Tibial nerve (tissue), 4 donors: Measurements from ENCODE around the gene ELOA2. TPM values are rescaled to one million over a fixed set of nuclear protein-coding genes. Genes with fewer than 3 reads are reported as not detected.
"Not testable (repeated sequence)": the region's sequence is repeated elsewhere in the genome, so short reads cannot be mapped to it uniquely, and the experiment has no call there.

Source experiments
- DNase-seq, 2 donors: peaks; one replicate each; pipeline ENCODE4 v3.0.0-alpha.2; 2019; ENCODE audit warnings: low spot score in 2 of 2
- H3K27ac ChIP-seq, 4 donors: fragments of 200-600 bp; sonication (generic) in 3 of 4; one replicate each; pipeline ENCODE4 v1.5.1; 2017 to 2019; ENCODE audit warnings: mild to moderate bottlenecking in 1 of 4
- H3K27me3 ChIP-seq, 2 donors: fragments of 200-600 bp; sonication (generic) in 1 of 2; one replicate each; pipeline versions ENCODE4 v1.5.1 to v1.6.0; 2017 to 2019
- H3K36me3 ChIP-seq, 3 donors: fragments of 200-600 bp; sonication (generic); one replicate each; pipeline ENCODE4 v1.5.1; 2018 to 2019
- H3K4me1 ChIP-seq, 4 donors: fragments of 200-600 bp; sonication (generic) in 3 of 4; one replicate each; pipeline ENCODE4 v1.5.1; 2017 to 2019
- H3K4me3 ChIP-seq, 4 donors: fragments of 200-600 bp; sonication (generic) in 3 of 4; one replicate each; pipeline ENCODE4 v1.5.1; 2017 to 2019; ENCODE audit warnings: mild to moderate bottlenecking in 1 of 4, moderate library complexity in 1 of 4
- H3K9me3 ChIP-seq, 4 donors: fragments of 200-600 bp; sonication (generic) in 3 of 4; one replicate each; pipeline ENCODE4 v1.5.1; 2017 to 2019
- CTCF ChIP-seq, 5 experiments: fragments of 200-600 bp in 3 of 5; fragments of 450-650 bp in 2 of 5; sonication (generic) in 3 of 5; IDR thresholded peaks; one replicate each; pipeline ENCODE4 v1.5.1; 2016 to 2019; ENCODE audit warnings: antibody characterized with exemption in 5 of 5, mild to moderate bottlenecking in 3 of 5, moderate library complexity in 2 of 5
- EP300 ChIP-seq, 2 donors: sonication (generic); formaldehyde crosslinking; IDR thresholded peaks; one replicate each; pipeline ENCODE4 v1.6.1; 2017; ENCODE audit warnings: antibody characterized with exemption in 2 of 2, mild to moderate bottlenecking in 1 of 2
- POLR2A ChIP-seq, 2 donors: fragments of 450-650 bp; IDR thresholded peaks; one replicate each; pipeline ENCODE4 v1.6.1; 2017; ENCODE audit warnings: antibody characterized with exemption in 2 of 2, mild to moderate bottlenecking in 2 of 2, moderate library complexity in 2 of 2
- WGBS, 2 donors: methylation state at CpG; one replicate each; pipeline ENCODE4 v1.1.5; 2018; 5-methylcytosine and 5-hydroxymethylcytosine counted together
- total RNA-seq, 4 donors: library from RNA; depleted of rRNA; stranded (reverse); fragments of >200 nt; gene quantifications; one replicate each; pipeline ENCODE4 v1.1.0, GENCODE V29; 2016

The ELOA2 gene
- total RNA-seq, 4 donors from 2014 or later, result not detected

DNA sequence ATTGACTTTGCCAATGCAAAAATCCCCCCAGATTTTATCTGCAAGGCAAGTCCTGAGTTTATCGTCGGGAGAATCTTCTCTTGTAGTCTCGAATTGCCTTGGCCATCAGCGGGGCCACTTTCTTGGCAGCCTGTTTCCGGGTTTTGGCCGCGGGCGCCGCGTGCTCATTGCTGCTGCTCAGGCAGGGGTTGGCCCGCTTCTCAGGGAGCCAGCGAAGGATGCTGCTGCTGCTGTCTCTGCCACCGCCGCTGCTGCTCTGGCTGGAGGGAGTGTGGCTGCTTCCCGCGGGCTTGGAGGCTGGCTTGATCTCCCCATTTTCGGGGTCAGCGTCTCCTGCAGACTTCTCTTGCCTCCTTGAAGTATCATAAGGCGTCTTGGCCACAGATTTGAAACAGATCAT is 2.5 kb downstream of the ELOA2 start:
- H3K27ac ChIP-seq, result no peak overlapping the region
- no peak overlapping the region for H3K4me3 ChIP-seq
- no peak for DNase-seq
- H3K27me3 ChIP-seq, result no peaks in the 10 kb centered on the region
- no peaks in the 10 kb centered on the region for H3K36me3 ChIP-seq
- 91 to 92% methylated on average over 13 to 19 of the region's 19 CpGs for WGBS, 2 donors
- TF ChIP-seq POLR2A (IDR thresholded peaks at IDR 0.05) (no peak), EP300 (IDR thresholded peaks at IDR 0.05) (no peak), CTCF (IDR thresholded peaks at IDR 0.05) (no peak)
- H3K9me3 ChIP-seq, result peaks cover 0 to 25% (median 0%) of the 10 kb centered on the region in 4 donors
- H3K4me1 ChIP-seq, result no peaks in the 10 kb centered on the region

DNA sequence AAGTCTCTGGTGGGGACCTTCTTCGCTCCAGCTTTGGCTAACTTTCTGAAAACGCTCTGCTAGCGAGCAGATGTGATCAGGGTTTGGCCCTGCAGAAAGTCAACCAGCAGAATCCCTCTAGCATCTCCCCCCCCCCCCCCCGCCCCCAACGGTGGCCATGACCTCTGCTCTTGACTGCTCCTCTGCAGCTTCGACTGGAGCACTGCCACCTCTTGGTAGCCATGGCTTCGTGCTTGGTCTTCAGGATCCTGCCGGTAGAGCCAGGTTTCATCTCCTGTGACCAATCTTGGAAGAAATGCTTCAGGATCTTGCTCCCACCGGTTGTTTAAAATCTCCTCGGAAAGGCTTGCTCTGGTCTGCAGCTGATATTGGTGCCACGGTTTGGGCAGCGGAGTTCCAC is 4.5 kb downstream of the ELOA2 start:
- H3K36me3 ChIP-seq, H3K4me1 ChIP-seq, H3K27me3 ChIP-seq, H3K27ac ChIP-seq, DNase-seq, H3K4me3 ChIP-seq: not testable (repeated sequence)
- peaks cover 0 to 25% (median 0%) of the 10 kb centered on the region in 4 donors for H3K9me3 ChIP-seq
- WGBS, 2 donors, result 90 to 99% methylated on average over 4 of the region's 12 CpGs

DNA sequence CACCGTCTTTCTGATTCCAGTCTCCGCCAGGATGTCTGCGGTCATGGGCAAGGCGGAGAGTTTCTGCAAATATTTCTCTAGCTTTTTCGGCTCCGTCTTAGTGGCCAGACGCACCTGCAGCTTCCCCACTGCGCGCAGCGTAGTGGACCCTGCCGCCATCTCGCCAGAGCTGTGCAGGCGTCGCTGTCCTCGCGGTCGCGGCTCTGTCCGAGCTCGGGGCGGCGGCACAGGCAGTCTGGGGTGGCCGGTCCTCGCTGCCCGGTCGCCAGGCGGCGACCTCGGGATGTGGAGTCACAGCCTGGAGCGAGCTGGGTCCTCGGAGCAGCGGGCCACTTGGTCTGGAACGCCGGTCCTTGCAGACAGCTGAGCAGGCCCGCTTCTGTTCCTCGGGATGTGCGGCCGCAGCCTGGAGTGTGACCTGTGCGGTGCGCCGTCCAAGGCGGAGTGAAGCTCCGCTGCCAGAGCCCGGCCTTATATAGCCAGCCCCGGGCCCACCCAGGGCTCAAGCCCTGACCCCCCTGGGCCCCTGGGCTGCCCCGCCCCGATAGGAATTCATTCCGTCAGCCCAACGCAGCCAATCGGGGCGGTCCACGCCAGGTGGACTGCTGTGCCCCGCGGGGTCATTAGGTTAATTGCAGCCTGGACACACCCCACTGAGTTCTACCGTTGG is 5.6 kb downstream of the ELOA2 start:
- H3K9me3 ChIP-seq, result peaks cover 0 to 28% (median 0%) of the 10 kb centered on the region in 4 donors
- H3K4me1 ChIP-seq, H3K4me3 ChIP-seq, H3K27ac ChIP-seq, DNase-seq, H3K27me3 ChIP-seq, H3K36me3 ChIP-seq: not testable (repeated sequence)
- no CpG with 5 or more reads among the region's 55 CpGs for WGBS, 2 donors

DNA sequence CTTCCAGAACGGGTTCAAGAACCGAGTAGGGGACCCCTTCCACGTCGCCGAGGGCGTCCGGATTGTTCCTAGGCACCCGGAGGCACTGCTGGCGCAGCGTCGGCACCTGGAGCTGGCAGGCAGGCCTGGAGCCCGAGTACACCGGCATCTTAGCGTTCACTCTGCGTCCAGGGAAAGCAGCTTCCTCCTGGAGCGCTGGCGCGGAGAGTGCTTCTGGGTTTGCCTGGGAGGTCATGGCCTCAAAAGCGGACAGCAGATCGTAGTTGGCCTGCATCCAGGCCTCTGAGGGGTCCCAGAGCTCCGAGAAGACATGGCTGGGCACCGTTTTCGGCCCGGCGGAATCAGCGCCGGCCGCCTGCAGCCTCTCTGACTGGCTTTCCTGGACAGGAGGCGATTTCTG is 6.7 kb downstream of the ELOA2 start:
- peaks cover 0 to 18% (median 0%) of the 10 kb centered on the region in 4 donors for H3K9me3 ChIP-seq
- H3K27me3 ChIP-seq, DNase-seq, H3K36me3 ChIP-seq, H3K4me1 ChIP-seq, H3K27ac ChIP-seq, H3K4me3 ChIP-seq: not testable (repeated sequence)
- no CpG with 5 or more reads among the region's 29 CpGs for WGBS, 2 donors

- DNase-seq, H3K4me1 ChIP-seq, H3K27me3 ChIP-seq, H3K4me3 ChIP-seq, H3K27ac ChIP-seq, H3K36me3 ChIP-seq, H3K9me3 ChIP-seq: not testable (repeated sequence)
- 80 to 82% methylated on average over 11 of the region's 17 CpGs for WGBS, 2 donors
These were observed 9.8 kb downstream of the ELOA2 start for GRCh38 chr18:47025557-47026174.

- no CpG with 5 or more reads among the region's 55 CpGs for WGBS, 2 donors
- H3K27ac ChIP-seq, H3K36me3 ChIP-seq, H3K9me3 ChIP-seq, H3K27me3 ChIP-seq, DNase-seq, H3K4me1 ChIP-seq, H3K4me3 ChIP-seq: not testable (repeated sequence)
These were observed 11.5 kb downstream of the ELOA2 start for GRCh38 chr18:47023769-47024465.

DNA sequence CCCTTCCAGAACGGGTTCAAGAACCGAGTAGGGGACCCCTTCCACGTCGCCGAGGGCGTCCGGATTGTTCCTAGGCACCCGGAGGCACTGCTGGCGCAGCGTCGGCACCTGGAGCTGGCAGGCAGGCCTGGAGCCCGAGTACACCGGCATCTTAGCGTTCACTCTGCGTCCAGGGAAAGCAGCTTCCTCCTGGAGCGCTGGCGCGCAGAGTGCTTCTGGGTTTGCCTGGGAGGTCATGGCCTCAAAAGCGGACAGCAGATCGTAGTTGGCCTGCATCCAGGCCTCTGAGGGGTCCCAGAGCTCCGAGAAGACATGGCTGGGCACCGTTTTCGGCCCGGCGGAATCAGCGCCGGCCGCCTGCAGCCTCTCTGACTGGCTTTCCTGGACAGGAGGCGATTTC is 12.6 kb downstream of the ELOA2 start:
- H3K27ac ChIP-seq, H3K9me3 ChIP-seq, H3K36me3 ChIP-seq, H3K27me3 ChIP-seq, DNase-seq, H3K4me1 ChIP-seq, H3K4me3 ChIP-seq: not testable (repeated sequence)
- WGBS, 2 donors, result 96% methylated on average over 13 of the region's 29 CpGs; no CpG with 5 or more reads in 1 of the 2 donors

- not testable (repeated sequence) for H3K4me3 ChIP-seq, DNase-seq, H3K4me1 ChIP-seq, H3K9me3 ChIP-seq, H3K36me3 ChIP-seq, H3K27me3 ChIP-seq, H3K27ac ChIP-seq
- WGBS, 2 donors, result no CpG with 5 or more reads among the region's 19 CpGs
These were observed 14.7 kb downstream of the ELOA2 start for GRCh38 chr18:47020757-47021156.

GRCh38 chr18:47019870-47020269 is 15.6 kb downstream of the ELOA2 start:
- not testable (repeated sequence) for H3K27ac ChIP-seq, DNase-seq, H3K36me3 ChIP-seq, H3K27me3 ChIP-seq, H3K4me3 ChIP-seq, H3K9me3 ChIP-seq, H3K4me1 ChIP-seq
- no CpG with 5 or more reads among the region's 10 CpGs for WGBS, 2 donors

Other genes starting within 250 kb of the ELOA2 start
- gene PIAS2, start 118.1 kb downstream of the ELOA2 start, total RNA-seq, result 10 to 100 TPM; 18.8 to 25.3 (median 22.0) TPM
- 10 to 100 TPM in 2 of 4 donors, 1 to 10 TPM in 2; 2.4 to 11.7 (median 7.8) TPM for gene KATNAL2, start 118.0 kb downstream of the ELOA2 start, total RNA-seq
- 10 to 100 TPM; 16.5 to 44.4 (median 29.6) TPM for gene HDHD2, start 114.9 kb upstream of the ELOA2 start, total RNA-seq
- 1 to 10 TPM; 7.5 to 8.7 (median 8.0) TPM for gene IER3IP1, start 140.7 kb upstream of the ELOA2 start, total RNA-seq
- gene SKOR2, start 216.0 kb upstream of the ELOA2 start, total RNA-seq, result not detected